Measurements from ENCODE around the gene HTT.
"Not testable (repeated sequence)": the region's sequence is repeated elsewhere in the genome, so short reads cannot be mapped to it uniquely, and the experiment has no call there.

The HTT gene

GRCh38 chr4:3124070-3124767 is 49.7 kb downstream of the HTT start:
- peak; percentile 16 for DNase-seq

GRCh38 chr4:3127112-3127511 is 52.6 kb downstream of the HTT start:
- no peak for DNase-seq

- DNase-seq, result no peak
These were observed 53.6 kb downstream of the HTT start for GRCh38 chr4:3128058-3128457.

- DNase-seq, result no peak
These were observed 54.5 kb downstream of the HTT start for GRCh38 chr4:3128976-3129375.

- no peak for DNase-seq
These were observed 55.7 kb downstream of the HTT start for GRCh38 chr4:3130201-3130600.

- no peak for DNase-seq
These were observed 56.3 kb downstream of the HTT start for GRCh38 chr4:3130826-3131225.

GRCh38 chr4:3134201-3134600 is 59.7 kb downstream of the HTT start:
- DNase-seq, result no peak

GRCh38 chr4:3135155-3136011 is 60.9 kb downstream of the HTT start:
- no peak for DNase-seq

- no peak for DNase-seq
These were observed 62.0 kb downstream of the HTT start for GRCh38 chr4:3136454-3136853.

- no peak for DNase-seq
These were observed 63.4 kb downstream of the HTT start for GRCh38 chr4:3137908-3138307.

GRCh38 chr4:3145234-3145924 is 70.9 kb downstream of the HTT start:
- no peak for DNase-seq

- no peak for DNase-seq
These were observed 74.4 kb downstream of the HTT start for GRCh38 chr4:3148926-3149325.

GRCh38 chr4:3151238-3151637 is 76.8 kb downstream of the HTT start:
- not testable (repeated sequence) for DNase-seq

GRCh38 chr4:3157366-3157765 is 82.9 kb downstream of the HTT start:
- no peak for DNase-seq

- DNase-seq, result no peak
These were observed 84.4 kb downstream of the HTT start for GRCh38 chr4:3158841-3159240.

- DNase-seq, result no peak
These were observed 86.0 kb downstream of the HTT start for GRCh38 chr4:3160438-3160837.

GRCh38 chr4:3161044-3161443 is 86.6 kb downstream of the HTT start:
- DNase-seq, result not testable (repeated sequence)

GRCh38 chr4:3166434-3166833 is 92.0 kb downstream of the HTT start:
- not testable (repeated sequence) for DNase-seq

- no peak for DNase-seq
These were observed 93.5 kb downstream of the HTT start for GRCh38 chr4:3168029-3168428.

GRCh38 chr4:3174371-3175338 is 100.2 kb downstream of the HTT start:
- no peak for DNase-seq

- DNase-seq, result no peak
These were observed 102.1 kb downstream of the HTT start for GRCh38 chr4:3176367-3177229.

GRCh38 chr4:3177426-3177825 is 102.9 kb downstream of the HTT start:
- DNase-seq, result no peak
